ENCODE results near the gene CHAC2. TPM values are rescaled to one million over a fixed set of nuclear protein-coding genes. Genes with fewer than 3 reads are reported as not detected.
A peak's percentile ranks its signal among the peaks of the same experiment; 100 is the strongest.

Gene CHAC2
- total RNA-seq, 1 donor, result 3.3 TPM

GRCh38 chr2:53765767-53766166, 1.8 kb upstream of the CHAC2 start:
- H3K79me2 ChIP-seq (ENCODE audit: insufficient read depth, low read length), result peaks cover 20% of the 10 kb centered on the region
- no peak for DNase-seq (ENCODE audit: insufficient read length, low spot score, missing footprints)
- no peaks in the 10 kb centered on the region for H4K20me1 ChIP-seq (ENCODE audit: insufficient read depth, low read length)
- H3K4me1 ChIP-seq (ENCODE audit: insufficient read depth, low read length), result peaks cover 13% of the 10 kb centered on the region
- H2AFZ ChIP-seq (ENCODE audit: low read length), result no peak overlapping the region
- H3K27me3 ChIP-seq (ENCODE audit: insufficient read depth, low read length), result no peaks in the 10 kb centered on the region
- H3K27ac ChIP-seq (ENCODE audit: low read depth, low read length), result no peak overlapping the region
- TF ChIP-seq, protein P1, sequence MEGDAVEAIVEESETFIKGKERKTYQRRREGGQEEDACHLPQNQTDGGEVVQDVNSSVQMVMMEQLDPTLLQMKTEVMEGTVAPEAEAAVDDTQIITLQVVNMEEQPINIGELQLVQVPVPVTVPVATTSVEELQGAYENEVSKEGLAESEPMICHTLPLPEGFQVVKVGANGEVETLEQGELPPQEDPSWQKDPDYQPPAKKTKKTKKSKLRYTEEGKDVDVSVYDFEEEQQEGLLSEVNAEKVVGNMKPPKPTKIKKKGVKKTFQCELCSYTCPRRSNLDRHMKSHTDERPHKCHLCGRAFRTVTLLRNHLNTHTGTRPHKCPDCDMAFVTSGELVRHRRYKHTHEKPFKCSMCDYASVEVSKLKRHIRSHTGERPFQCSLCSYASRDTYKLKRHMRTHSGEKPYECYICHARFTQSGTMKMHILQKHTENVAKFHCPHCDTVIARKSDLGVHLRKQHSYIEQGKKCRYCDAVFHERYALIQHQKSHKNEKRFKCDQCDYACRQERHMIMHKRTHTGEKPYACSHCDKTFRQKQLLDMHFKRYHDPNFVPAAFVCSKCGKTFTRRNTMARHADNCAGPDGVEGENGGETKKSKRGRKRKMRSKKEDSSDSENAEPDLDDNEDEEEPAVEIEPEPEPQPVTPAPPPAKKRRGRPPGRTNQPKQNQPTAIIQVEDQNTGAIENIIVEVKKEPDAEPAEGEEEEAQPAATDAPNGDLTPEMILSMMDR (IDR thresholded peaks at IDR 0.05; ENCODE audit: extremely low read depth, low read depth, low read length), result no peak
- H3K9me3 ChIP-seq (ENCODE audit: low read depth, low read length), result no peaks in the 10 kb centered on the region
- no peak overlapping the region for H3K4me2 ChIP-seq (ENCODE audit: insufficient read depth, low read length)
- H3K4me3 ChIP-seq (ENCODE audit: insufficient read depth, low read length), result no peak overlapping the region
- peaks cover 11% of the 10 kb centered on the region for H3K36me3 ChIP-seq (ENCODE audit: insufficient read depth, low read length)

- TF ChIP-seq, protein P1 (IDR thresholded peaks at IDR 0.05; ENCODE audit: extremely low read depth, low read depth, low read length), result no peak
- H3K27ac ChIP-seq (ENCODE audit: low read depth, low read length), result peak overlapping the region; percentile 70
- H3K4me3 ChIP-seq (ENCODE audit: insufficient read depth, low read length), result peak overlapping the region; percentile 79
- H2AFZ ChIP-seq (ENCODE audit: low read length), result peak overlapping the region; percentile 88
- H3K9me3 ChIP-seq (ENCODE audit: low read depth, low read length), result no peaks in the 10 kb centered on the region
- peaks cover 13% of the 10 kb centered on the region for H3K4me1 ChIP-seq (ENCODE audit: insufficient read depth, low read length)
- DNase-seq (ENCODE audit: insufficient read length, low spot score, missing footprints), result peak; percentile 73
- H3K79me2 ChIP-seq (ENCODE audit: insufficient read depth, low read length), result peaks cover 20% of the 10 kb centered on the region
- peaks cover 5% of the 10 kb centered on the region for H3K36me3 ChIP-seq (ENCODE audit: insufficient read depth, low read length)
- peak overlapping the region; percentile 98 for H3K4me2 ChIP-seq (ENCODE audit: insufficient read depth, low read length)
- no peaks in the 10 kb centered on the region for H3K27me3 ChIP-seq (ENCODE audit: insufficient read depth, low read length)
- H4K20me1 ChIP-seq (ENCODE audit: insufficient read depth, low read length), result no peaks in the 10 kb centered on the region
Observed at GRCh38 chr2:53768242-53768542, 588 bp downstream of the CHAC2 start.

DNA sequence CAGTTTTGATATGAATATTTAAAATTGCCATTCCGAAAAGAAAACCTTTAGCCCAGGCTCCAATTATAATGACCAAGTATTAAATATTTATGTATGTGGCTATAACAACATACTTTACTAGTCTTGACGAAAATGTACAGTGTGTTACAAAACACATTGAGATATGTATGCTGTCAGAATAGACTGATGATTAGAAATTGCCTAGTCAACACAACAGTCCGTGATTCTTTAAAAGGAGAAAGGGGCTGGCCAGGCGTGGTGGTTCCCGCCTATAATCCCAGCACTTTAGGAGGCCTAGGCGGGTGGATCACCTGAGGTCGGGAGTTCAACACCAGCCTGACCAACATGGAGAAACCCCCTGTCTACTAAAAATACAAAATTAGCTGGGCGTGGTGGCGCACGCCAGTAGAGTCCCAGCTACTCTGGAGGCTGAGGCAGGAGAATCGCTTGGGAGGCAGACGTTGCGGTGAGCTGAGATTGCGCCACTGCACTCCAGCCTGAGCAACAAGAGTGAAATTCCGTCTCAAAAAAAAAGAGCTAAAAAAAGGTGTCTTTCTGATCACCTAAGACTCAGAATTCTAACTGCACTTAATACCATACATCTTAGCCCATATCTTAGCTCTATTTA, 1.8 kb downstream of the CHAC2 start:
- Histone ChIP-seq H3K79me2 (ENCODE audit: insufficient read depth, low read length) (peaks cover 25% of the 10 kb centered on the region), H3K4me1 (ENCODE audit: insufficient read depth, low read length) (peaks cover 13% of the 10 kb centered on the region), H4K20me1 (ENCODE audit: insufficient read depth, low read length) (no peaks in the 10 kb centered on the region), H3K9me3 (ENCODE audit: low read depth, low read length) (no peaks in the 10 kb centered on the region), H3K4me3 (ENCODE audit: insufficient read depth, low read length) (no peak overlapping the region), H3K36me3 (ENCODE audit: insufficient read depth, low read length) (no peaks in the 10 kb centered on the region), H3K27ac (ENCODE audit: low read depth, low read length) (no peak overlapping the region), H3K27me3 (ENCODE audit: insufficient read depth, low read length) (no peaks in the 10 kb centered on the region), H2AFZ (ENCODE audit: low read length) (no peak overlapping the region), H3K4me2 (ENCODE audit: insufficient read depth, low read length) (no peak overlapping the region)
- no peak for DNase-seq (ENCODE audit: insufficient read length, low spot score, missing footprints)
- TF ChIP-seq, protein P1 (IDR thresholded peaks at IDR 0.05; ENCODE audit: extremely low read depth, low read depth, low read length), result no peak

- H3K9me3 ChIP-seq (ENCODE audit: low read depth, low read length), result no peaks in the 10 kb centered on the region
- no peak overlapping the region for H3K4me3 ChIP-seq (ENCODE audit: insufficient read depth, low read length)
- no peak overlapping the region for H3K27ac ChIP-seq (ENCODE audit: low read depth, low read length)
- H3K27me3 ChIP-seq (ENCODE audit: insufficient read depth, low read length), result no peaks in the 10 kb centered on the region
- DNase-seq (ENCODE audit: insufficient read length, low spot score, missing footprints), result no peak
- no peak overlapping the region for H2AFZ ChIP-seq (ENCODE audit: low read length)
- TF ChIP-seq, protein P1 (IDR thresholded peaks at IDR 0.05; ENCODE audit: extremely low read depth, low read depth, low read length), result no peak
- peaks cover 6% of the 10 kb centered on the region for H3K36me3 ChIP-seq (ENCODE audit: insufficient read depth, low read length)
- H4K20me1 ChIP-seq (ENCODE audit: insufficient read depth, low read length), result no peaks in the 10 kb centered on the region
- peaks cover 25% of the 10 kb centered on the region for H3K79me2 ChIP-seq (ENCODE audit: insufficient read depth, low read length)
- peaks cover 13% of the 10 kb centered on the region for H3K4me1 ChIP-seq (ENCODE audit: insufficient read depth, low read length)
- H3K4me2 ChIP-seq (ENCODE audit: insufficient read depth, low read length), result no peak overlapping the region
Observed at GRCh38 chr2:53770264-53770663, 2.7 kb downstream of the CHAC2 start.
